GM21423 (cell line): Measurements from ENCODE around the gene SLC25A38.

ENCODE experiments used
- ATAC-seq: cut with Tn5 transposase; IDR thresholded peaks from one replicate; pipeline ENCODE4 v1.9.1; 2021; ENCODE audit warnings: mild to moderate bottlenecking, moderate library complexity; ENCODE audit not compliant: unreplicated experiment

SLC25A38 gene

DNA sequence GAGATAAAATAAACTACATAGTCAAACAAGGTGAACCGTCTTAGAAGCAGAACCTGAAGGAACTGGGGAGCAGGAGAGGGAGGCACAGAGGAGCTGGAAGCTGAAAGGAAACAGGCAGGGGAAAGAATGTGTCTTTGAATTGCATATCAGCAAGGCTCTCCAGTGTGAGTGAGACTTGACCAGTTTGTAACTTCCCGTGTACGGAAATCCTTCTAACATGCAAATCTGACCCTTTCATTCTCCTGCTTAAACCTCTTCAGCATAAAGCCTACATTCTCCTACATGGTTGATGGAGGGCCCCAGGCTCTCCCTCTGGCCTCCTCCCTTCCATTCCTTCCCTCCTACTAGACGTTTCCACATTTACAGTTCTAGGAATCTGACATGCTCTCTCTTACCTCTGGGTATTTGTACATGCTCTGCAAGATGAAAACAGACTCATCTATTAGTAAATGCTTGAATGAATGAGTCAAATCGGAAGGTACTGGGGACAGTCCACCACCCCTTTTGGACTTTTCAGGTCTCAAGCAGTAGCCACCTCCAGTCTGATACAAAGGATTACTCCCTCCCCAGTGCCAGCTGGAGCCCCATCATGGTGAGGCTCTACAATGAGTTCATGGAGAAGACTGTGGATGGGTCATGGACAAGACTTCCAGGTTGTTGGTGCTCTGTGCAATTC is 6.1 kb upstream of the SLC25A38 start:
- no peak for ATAC-seq

DNA sequence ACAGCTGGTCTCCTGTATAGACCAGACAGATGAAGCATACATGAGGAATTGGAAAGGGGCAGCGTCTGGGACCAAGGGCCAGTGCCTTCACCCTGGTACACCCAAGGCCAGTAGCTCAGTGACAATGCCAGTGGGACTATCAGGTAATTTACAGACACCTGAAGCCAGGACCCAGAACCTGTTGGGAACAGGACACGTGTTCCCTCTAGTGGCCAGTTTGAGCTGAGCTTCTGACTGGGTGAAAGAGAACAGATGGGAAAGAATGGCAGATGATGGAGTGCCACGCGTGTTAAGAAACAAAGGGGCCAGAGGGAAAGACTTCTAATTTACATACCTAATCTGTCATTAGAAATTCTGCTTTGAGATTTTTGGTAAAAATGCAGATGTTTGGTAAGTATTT is 5.1 kb upstream of the SLC25A38 start:
- ATAC-seq, result peak; percentile 70

DNA sequence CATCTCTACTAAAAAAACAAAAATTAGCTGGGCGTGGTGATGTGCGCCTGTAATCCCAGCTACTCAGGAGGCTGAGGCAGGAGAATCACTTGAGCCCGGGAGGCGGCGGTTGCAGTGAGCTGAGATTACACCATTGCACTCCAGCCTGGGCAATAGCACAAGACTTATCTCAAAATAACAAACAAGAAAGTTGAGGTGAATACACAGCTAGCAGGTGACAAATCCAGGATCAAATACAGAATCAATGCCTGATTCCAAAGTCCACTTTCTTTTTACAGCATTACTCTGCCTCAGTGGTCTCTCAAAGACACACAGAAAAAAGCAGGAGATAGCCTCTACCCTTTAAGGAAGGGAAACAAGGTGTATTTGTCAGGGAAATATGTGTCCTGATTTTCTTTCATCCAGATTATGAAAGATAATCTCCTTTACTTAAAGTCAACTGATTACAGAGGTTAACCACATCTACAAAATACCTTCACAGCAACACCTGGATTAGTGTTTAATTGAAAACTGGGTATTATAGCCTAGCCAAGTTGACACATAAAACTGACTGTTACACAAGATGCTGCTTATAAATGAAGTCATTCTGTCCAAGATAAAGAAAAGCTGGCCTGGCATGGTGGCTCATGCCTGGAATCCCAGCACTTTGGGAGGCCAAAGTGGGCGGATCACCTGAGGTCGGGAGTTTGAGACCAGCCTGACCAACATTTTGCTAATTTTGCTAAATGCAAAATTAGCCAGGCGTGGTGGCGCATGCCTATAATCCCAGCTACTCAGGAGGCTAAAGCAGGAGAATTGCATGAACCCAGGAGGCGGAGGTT is 4.0 kb upstream of the SLC25A38 start:
- no peak for ATAC-seq

DNA sequence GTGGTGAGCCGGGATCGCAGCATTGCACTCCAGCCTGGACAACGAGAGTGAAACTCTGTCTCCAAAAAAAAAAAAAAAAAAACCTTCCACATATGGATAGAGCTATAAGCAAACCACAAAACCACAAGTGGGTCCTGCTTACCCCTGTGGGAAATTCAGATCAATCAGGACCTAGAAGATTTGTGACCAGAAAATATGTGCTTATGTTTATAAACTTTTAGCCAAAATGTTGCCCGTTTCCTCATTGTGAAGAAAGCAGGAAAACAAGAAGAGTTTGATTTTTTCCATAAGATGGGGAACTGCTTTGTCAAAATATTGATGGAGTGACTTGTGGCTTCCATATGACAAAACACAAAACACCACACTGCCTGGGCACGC is 3.4 kb upstream of the SLC25A38 start:
- ATAC-seq, result no peak

DNA sequence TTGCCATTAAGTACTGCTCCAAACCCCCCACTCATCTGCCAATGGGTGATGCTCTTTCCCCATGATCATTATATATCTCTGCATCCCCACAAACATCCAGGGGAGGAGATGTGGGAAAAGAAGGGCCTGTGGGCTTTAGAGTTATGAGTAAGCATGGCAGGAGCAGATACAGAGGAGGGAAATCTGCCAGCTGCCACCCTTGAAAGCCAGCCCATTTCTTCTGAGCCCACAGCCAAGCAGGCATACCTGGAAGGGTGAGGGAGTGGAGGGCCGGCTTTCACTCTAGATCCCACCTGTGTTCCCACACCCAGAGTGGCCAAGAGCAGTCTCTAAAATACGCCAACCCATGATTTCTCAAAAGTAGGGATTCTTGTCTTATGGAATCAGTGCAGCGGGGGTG is 1.7 kb upstream of the SLC25A38 start:
- ATAC-seq, result no peak

DNA sequence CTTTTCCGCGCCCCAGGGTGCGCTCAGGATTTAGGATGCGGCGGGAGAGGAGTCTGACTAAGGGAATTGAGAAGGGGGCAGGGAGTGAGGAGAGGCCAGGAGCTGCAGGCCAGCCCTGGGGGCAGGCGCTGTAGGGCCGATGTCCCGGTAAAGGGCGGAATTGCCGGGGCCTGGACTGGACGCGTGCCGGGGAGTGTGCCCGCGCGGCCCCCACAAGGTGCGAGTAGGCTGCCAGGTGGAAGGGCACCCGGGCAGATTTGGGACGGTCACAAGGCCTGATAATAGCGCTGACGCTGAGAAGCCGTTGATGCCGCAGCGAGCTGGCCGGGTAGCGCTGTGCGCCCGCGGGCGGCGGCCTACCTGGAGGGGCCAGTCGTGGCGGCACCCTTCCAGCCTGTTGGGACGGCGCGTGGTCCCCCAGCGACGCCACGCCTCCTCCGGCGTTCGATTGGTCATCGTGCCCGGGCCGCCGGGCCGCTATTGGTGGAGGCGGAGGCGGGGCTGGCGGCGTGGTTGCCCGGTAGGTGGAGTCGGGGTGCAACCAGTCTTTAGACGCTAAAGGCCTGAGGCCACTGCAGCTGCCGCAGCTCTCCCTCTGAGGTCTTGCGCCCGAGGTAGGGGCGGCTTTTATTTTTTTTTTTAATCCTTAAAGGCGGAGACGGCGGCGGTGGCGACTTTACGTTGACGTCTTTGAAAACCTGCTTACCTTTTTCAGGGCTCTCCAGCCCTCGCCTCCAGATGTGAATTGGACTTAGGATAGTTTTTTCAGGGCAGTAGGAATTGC is 903 bp downstream of the SLC25A38 start:
- peak; percentile 75 for ATAC-seq

DNA sequence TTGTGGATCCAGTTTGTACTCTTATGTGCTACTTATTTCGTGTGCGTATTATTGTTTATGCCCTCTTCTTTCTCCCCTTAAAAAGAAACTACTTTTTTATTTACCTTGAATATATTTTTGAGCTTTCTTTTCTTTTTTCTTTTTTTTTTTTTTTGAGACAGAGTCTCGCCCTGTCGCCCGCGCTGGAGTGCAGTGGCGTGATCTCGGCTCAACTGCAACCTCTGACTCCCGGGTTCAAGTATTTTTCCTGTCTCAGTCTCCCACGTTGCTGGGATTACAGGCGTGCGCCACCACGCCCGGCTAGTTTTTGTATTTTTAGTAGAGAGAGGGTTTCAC is 1.5 kb downstream of the SLC25A38 start:
- ATAC-seq, result no peak

DNA sequence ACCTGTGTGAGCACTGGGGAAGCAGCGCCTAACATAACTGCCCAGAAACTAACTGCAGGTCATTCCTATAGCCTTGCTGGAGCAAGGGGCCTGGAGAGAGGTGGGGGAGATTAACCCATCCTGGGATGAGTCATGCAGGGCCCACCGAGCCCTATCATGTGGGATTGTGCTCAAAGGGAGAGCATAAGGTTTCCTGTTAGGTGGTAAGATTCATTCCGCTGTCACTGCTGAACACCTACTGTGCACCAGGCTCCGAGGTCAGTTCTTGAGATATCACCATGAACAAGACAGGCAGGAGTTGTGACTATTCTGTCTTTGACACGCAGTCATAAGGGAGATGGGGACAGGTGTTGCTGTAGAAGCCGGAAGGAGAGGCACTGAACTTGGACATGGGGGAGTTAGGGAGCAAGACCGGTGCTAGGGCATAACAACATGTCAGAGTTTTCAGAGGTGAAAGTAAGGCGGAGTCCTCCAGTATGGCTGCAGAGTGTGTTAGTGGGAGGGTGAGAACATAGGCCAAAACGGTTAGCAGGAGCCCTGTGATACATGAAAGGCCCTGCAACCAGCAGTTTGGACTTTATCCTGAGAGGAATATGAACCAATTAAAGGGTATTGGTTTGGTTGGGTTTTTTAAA is 2.4 kb downstream of the SLC25A38 start:
- ATAC-seq, result no peak

DNA sequence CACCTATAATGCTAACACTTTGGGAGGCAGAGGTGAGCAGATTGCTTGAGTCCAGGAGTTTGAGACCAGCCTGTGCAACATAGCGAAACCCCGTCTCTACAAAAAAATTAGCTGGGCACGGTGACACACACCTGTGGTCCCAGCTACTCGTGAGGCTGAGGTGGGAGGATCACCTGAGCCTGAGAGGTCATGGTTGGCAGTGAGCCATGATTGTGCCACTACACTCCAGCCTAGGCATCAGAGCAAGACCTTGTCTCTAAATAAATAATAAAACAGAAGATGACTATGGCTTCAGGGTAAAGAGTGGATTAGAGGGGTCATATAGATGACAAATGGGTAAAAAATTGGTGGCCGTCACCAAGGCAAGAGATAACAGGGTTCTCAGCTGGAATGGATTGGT is 3.1 kb downstream of the SLC25A38 start:
- no peak for ATAC-seq

DNA sequence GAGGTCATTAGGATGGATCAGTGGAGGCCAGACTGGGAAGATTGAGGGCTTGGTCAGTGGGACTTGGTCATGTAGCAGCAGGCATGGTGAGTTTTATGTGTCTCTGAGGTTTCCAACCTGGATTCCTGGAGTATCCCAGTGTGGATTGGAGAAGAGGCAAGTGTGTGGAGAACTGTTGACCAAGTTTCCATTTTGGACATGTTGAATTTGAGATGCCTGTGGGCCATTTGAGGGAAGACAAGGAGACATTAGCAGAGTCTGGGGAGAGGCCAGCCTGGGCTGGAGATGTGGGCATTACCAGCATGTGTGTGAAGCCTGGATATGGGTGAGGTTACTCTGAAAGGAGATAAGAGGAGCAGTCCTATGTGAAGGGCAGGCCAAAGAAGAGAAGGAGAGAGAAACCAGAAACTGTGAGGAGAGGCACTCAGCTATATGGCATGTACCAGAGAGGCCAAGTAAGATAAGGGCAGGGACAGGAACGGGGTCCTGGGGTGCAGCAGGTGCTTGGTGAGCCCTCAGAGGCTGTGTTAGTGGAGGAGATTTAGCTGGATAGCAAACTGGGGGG is 4.3 kb downstream of the SLC25A38 start:
- ATAC-seq, result no peak

DNA sequence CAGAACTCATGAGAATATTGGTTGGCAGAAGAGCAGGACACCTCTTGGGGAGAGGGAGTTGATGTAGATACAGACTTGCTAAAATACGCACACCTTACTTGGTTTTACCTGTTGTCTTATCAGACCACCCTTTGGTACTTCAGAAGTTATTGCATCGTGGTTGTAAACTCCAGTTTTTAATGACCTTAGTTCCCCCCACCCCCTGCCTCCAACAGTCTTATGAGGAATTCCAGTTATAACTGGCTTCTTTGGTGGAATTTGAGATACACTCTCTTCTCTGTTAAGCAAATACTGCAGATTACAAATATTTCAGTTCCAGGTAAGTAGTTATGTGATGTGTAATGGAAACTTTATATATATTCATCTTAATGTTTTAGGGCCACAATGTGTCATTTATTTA is 5.0 kb downstream of the SLC25A38 start:
- no peak for ATAC-seq

DNA sequence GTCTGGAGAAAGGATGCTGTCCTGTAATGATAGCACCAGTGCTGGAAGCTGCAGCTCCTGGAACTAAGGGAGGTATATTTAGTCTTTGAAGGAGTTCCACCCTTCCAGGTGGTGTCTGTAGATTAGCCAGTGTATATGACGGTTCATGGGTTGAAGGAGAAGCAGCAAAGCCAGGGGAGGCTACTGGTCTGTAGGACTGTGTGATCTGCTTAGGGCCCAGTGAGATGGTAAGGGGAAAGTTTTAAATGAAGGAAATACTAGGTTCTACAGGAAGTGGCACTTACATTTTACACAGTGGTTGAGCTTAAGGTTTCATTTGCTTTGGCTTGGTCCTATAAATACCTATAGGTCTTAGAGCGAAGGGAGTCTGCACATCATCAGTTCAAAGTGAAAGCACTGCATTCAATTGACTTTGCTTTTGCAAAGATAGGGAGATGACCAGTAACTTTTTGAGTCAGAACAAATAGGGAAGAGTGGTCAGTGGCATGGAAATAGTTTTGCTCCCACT is 5.6 kb downstream of the SLC25A38 start:
- ATAC-seq, result peak; percentile 71

DNA sequence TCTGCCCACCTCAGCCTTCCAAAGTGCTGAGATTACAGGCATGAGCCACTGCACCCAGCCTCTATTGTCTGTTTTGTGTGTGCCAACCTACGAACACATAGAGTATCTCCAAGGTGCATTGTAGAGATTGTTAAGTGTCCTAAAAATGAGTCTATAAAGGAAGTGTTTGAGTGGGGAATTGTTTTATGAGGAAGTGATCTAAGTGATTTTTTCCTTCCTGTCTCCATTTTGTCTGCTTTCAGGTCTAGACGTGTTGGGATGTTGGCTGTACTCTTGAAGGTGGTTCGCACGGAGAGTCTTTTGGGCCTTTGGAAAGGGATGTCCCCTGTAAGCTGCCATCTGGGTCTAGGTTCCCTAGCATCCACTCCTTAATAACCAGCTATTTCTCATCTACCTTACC is 7.0 kb downstream of the SLC25A38 start:
- ATAC-seq, result no peak

DNA sequence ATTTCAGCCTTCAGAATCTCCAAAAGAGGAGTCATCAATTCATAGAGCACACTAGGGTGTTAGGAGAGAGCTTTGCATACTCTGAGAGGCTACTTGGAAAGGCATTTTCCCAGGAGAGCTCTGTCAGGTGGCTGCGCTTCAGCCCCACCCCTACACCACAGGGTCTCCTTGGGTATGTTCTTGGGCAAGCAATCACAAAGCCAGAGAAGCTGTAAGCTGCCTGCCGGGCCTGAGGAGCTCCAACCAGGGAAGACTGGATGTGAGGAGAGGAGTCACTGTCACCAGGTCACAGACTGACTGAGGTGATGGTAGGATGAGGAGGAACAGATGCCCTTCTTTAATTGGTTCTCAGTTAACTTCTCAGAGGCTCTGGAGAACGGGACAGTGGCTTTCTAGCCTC is 13.5 kb downstream of the SLC25A38 start:
- no peak for ATAC-seq

DNA sequence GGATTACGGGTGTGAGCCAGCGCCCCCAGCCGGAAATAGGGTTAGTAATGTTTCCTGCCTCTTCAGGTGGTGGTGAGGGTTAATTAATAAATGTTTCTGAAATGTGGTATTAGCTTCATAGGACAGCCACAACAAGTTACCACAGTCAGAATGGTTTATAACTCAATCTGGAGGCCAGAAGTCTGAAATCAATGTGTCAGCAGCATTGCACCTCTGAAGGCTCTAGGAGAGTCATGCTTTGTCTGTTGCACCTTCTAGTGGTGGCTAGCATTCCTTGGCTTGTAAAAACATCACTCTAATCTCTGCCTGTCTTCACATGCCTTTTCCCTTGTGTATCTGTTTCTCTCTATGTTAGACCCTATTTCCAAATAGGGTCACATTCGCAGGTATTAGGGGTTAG is 15.5 kb downstream of the SLC25A38 start:
- ATAC-seq, result no peak

DNA sequence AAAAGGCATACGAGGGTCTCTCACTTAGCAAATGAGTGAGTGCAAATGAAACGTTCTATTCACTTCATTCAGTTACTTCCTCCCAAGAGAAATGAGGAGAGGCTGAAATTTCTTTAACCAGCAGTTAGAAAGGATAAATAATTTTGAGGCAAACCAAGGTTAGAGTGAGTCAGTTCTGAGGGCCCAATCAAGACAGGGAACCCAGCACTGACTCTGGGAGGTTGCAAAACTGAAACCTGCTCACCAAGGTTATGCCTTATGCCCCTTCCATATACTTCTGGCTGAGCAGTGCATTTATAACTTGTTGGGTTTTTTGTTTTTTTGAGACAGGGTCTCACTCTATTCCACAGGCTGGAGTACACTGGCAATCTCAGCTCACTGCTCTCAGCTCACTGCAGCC is 18.8 kb downstream of the SLC25A38 start:
- ATAC-seq, result no peak

DNA sequence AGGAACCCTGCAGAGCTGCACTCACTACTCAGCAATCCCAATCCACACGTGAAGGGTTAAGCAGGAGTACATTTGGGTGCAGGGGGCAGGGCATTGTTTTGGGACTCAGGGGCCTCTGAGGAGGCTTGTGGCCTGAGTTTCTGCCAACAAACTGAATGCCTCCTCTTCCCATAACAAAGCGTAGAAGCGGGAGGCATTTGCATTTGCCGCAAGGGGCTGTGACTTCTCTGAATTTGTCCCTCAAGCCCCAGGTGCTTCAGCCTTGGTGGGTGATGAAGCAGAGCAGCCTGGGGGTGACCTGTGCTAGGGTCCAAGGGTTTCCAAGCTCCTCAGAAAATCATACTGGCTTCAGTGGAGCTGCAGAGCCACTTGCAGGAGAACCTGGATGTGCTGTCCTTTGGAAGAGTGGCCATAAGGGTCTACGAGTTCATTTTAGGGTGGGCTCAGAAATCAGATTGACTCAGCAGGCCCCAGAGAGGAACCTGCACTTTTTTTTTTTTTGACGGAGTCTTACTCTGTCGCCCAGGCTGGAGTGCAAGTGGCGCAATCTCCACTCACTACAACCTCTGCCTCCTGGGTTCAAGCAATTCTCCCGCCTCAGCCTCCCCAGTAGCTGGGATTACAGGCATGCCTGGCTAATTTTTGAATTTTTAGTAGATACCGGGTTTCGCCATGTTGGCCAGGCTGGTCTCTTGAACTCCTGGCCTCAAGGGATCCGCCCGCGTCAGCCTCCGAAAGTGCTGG is 21.9 kb downstream of the SLC25A38 start:
- no peak for ATAC-seq

DNA sequence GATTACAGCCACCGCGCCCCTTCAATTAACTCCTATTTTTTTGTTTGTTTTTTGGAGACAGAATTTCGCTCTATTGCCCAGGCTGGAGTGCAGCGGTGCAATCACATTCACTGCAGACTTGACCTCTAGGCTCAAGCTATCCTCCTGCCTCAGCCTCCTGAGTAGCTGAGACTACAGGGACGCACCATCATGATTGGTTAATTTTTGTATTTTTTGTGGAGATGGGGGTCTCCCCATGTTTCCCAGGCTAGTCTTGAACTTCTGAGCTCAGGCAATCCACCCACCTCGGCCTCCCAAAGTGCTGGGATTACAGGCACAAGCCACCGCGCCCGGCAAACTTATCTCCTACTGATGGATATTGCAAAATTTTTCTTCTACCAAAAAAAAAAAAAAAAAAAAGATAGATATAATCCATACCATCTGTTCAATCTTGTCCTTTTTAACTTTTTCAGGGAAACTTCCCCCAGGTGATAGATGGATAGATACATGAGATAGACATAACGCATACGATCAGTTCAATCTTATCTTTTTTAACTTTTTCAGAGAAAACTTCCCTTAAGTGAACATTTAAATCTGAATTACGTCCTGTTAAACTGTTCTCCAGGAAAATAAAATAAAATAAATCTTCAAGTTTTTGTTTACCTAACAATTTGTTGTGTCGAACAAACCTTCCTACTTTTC is 22.7 kb downstream of the SLC25A38 start:
- no peak for ATAC-seq

DNA sequence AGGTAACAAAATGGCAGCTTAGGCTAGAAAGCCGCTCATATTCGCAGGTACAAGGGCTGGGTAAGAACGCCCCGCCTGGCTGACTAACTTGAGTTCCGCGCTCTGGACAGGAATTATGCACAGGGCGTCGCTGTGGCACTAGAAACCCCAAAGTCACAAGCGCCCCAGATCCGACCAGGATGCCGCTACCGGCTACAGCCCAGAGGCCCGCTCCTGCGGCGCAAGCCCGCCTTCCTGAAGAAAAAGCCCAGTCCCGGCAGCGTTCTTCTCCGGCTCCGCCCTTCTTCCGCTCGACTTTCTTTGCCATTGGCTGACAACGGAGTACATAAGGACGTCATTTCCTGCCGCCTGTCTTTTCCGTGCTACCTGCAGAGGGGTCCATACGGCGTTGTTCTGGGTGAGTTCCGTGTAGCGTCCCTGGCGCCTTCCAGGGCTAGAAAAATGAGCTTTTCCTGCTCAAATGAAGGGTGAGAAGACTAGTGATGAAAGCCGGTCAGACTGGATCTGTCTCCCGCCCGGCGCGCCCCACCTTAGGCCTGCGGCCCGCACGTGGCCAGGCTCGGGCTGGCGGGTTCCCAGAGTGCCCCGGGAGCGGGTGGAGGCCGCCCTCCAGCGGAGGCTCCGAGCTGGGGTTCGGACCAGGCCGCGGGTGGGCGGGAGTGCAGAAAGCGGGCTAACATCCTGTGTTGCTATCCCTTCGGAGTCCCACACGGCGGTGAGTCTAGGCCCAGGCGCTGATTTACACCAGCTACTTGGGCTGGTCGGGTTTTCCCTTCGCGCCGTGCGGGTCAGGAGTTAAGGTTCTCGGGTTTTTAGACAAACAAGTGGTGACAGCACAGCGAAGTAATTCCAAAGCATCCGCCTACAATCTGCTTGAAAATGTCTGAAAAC is 23.4 kb downstream of the SLC25A38 start, which contains the start of gene RPSA:
RPSA (plus strand) TSS at position 353 of the 891 bp plus-strand sequence. CDS start 934 bp downstream, outside the sequence.
- ATAC-seq, result peak; percentile 93
